ENCODE data around the gene TINAG.
"Not testable (repeated sequence)": the region's sequence is repeated elsewhere in the genome, so short reads cannot be mapped to it uniquely, and the experiment has no call there.

Gene TINAG

GRCh38 chr6:54310377-54311152 lies 2.3 kb downstream of the TINAG start:
- DNase-seq: no peak

GRCh38 chr6:54315656-54316055 lies 7.4 kb downstream of the TINAG start:
- DNase-seq: no peak

GRCh38 chr6:54320871-54321270 lies 12.6 kb downstream of the TINAG start:
- DNase-seq: no peak

GRCh38 chr6:54327631-54328030 lies 19.4 kb downstream of the TINAG start:
- no peak for DNase-seq

GRCh38 chr6:54331571-54331970 lies 23.3 kb downstream of the TINAG start:
- DNase-seq: not testable (repeated sequence)

- no peak for DNase-seq
Observed at GRCh38 chr6:54335871-54336270, 27.6 kb downstream of the TINAG start.

GRCh38 chr6:54353975-54354374 lies 45.7 kb downstream of the TINAG start:
- no peak for DNase-seq

- no peak for DNase-seq
Observed at GRCh38 chr6:54354608-54355007, 46.4 kb downstream of the TINAG start.

- DNase-seq: no peak
Observed at GRCh38 chr6:54357141-54357540, 48.9 kb downstream of the TINAG start.

- no peak for DNase-seq
Observed at GRCh38 chr6:54361188-54361587, 52.9 kb downstream of the TINAG start.

- no peak for DNase-seq
Observed at GRCh38 chr6:54361734-54362133, 53.5 kb downstream of the TINAG start.

- DNase-seq: no peak
Observed at GRCh38 chr6:54366667-54367327, 58.6 kb downstream of the TINAG start.

GRCh38 chr6:54377776-54378175 lies 69.5 kb downstream of the TINAG start:
- DNase-seq: no peak

- DNase-seq: no peak
Observed at GRCh38 chr6:54386295-54386694, 78.1 kb downstream of the TINAG start.

- no peak for DNase-seq
Observed at GRCh38 chr6:54390362-54390761, 82.1 kb downstream of the TINAG start.

- no peak for DNase-seq
Observed at GRCh38 chr6:54391577-54391976, 83.3 kb downstream of the TINAG start.

GRCh38 chr6:54403096-54403495 lies 94.9 kb downstream of the TINAG start:
- no peak for DNase-seq

- no peak for DNase-seq
Observed at GRCh38 chr6:54404791-54405190, 96.5 kb downstream of the TINAG start.

GRCh38 chr6:54411767-54412166 lies 103.5 kb downstream of the TINAG start:
- no peak for DNase-seq

- no peak for DNase-seq
Observed at GRCh38 chr6:54415517-54415916, 107.3 kb downstream of the TINAG start.

GRCh38 chr6:54419885-54420284 lies 111.6 kb downstream of the TINAG start:
- DNase-seq: no peak

GRCh38 chr6:54426995-54427394 lies 118.8 kb downstream of the TINAG start:
- no peak for DNase-seq

- DNase-seq: no peak
Observed at GRCh38 chr6:54427396-54427937, 119.2 kb downstream of the TINAG start.

- DNase-seq: no peak
Observed at GRCh38 chr6:54428431-54428830, 120.2 kb downstream of the TINAG start.

Data from RPMI8226 (cell line).